ENCODE data around the gene IFI30.

The IFI30 gene

DNA sequence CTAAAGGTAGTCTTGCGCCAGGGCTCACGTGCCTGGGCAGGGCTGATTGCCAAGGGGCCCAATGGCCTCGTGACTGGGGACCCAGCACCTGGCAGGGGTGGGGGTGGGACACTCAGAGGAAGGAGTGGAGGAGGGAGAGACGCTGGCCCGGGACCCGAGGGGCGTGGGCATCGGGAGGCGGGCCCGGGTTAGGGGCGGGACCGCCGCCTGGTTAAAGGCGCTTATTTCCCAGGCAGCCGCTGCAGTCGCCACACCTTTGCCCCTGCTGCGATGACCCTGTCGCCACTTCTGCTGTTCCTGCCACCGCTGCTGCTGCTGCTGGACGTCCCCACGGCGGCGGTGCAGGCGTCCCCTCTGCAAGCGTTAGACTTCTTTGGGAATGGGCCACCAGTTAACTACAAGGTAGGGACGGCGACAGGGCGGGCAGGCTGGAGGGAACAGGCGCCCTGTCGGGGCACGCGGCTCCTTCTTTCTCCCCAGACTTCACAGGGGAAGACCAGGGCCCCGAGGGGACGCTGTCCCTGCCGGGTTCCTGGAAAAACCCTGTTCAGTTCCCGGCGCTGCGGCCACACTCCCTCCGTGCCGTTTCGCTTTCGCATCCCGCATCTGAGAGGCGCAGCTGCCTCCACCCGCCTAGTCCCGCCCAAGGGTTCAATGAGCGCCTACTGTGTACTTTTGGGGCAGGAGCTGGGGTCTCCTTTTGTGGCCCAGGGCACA is at the start of gene IFI30:
IFI30 (plus strand) TSS at position 242 of the 717 bp plus-strand sequence; CDS start at position 271, 29 bp downstream.
- peak; percentile 70 for DNase-seq

DNA sequence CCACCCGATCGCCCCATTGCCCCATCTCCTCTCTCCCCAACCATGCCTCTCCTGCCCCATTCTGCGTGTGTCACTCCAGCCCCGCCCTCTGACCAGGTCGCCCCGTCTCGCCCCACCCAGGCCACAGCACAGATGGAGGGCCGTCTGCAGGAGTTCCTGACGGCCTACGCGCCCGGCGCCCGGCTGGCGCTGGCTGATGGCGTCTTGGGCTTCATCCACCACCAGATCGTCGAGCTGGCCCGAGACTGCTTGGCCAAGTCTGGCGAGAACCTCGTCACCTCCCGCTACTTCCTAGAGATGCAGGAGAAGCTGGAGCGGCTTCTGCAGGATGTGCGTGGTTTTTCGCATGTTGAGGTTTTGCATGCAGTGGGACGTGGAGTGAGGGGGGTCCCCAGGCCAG is 49.8 kb upstream of the IFI30 start:
- no peak for DNase-seq

DNA sequence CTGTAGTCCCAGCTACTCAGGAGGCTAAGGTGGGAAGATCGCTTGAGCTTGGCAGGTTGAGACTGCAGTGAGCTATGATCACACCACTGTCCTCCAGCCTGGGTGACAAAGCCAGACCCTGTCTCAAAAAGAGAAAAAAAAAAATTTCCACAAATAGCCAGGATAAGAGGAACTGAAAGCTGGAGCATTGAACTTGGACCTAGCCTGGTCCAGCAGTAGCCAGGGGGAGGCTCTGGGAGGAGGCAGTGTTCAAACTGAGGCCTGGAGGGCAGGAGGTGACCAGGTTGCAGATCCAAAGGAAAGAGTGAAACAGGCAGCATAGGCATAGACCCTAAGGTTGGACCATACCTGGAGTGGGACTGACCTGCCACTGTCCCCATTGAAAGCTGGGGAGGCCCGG is 47.5 kb upstream of the IFI30 start:
- DNase-seq, result no peak

GRCh38 chr19:18128044-18128443 is 45.6 kb upstream of the IFI30 start:
- no peak for DNase-seq

GRCh38 chr19:18128805-18129204 is 44.8 kb upstream of the IFI30 start:
- DNase-seq, result no peak

GRCh38 chr19:18130523-18131242 is 42.9 kb upstream of the IFI30 start:
- no peak for DNase-seq

GRCh38 chr19:18131841-18132596 is 41.6 kb upstream of the IFI30 start:
- no peak for DNase-seq

GRCh38 chr19:18135712-18136584 is 37.7 kb upstream of the IFI30 start:
- DNase-seq, result no peak

DNA sequence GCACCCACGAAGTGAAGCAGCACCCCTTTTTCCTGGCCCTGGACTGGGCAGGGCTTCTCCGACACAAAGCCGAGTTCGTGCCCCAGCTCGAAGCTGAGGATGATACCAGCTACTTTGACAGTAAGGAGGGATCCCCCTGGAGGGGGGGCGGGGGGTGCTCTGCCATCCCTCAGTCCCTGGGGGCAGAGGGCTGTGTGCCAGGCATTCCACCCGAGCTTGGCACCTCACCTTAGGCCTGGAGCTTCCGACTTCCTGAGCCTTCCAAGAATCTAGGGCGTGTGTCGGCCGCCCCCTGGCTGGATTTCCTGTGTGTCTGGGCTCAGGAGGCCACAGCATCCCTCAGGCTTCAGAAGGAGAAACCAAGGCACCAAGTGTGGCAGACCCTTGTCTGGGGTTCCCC is 36.4 kb upstream of the IFI30 start:
- no peak for DNase-seq

GRCh38 chr19:18137657-18138339 is 35.8 kb upstream of the IFI30 start:
- no peak for DNase-seq

DNA sequence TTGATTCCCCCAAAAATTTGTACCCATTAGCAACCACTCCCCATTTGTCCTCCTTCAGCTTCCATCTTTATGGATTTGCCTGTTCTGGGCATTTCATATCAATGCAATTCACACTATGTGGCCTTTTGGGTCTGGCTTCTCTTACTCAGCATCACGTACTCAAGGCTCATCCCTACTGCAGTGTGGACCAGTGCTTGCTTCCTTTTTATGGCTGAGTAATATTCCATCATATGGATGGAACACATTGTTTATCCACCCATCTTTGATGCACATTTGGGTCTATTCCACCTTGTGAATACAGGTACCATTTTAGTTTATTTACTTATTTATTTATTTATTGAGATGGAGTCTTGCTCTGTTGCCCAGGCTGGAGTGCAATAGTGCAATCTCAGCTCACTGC is 33.1 kb upstream of the IFI30 start:
- DNase-seq, result no peak

DNA sequence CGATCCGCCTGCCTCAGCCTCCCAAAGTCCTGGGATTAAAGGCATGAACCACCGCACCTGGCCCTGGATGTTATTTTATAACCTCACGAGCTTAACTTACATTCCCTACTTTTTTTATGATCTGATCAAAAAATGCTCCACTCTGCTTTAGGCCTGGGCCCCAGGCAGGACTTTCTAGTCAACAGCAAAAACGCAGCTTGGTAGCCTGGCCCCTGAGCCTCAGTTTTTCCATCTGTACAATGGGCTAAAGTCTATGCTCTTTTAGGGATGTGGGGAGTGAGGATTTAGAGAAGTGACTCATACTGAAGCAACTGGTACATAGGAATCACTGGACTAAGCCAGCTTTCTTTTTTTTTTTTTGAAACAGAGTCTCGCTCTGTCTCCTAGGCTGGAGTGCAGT is 32.6 kb upstream of the IFI30 start:
- DNase-seq, result no peak

DNA sequence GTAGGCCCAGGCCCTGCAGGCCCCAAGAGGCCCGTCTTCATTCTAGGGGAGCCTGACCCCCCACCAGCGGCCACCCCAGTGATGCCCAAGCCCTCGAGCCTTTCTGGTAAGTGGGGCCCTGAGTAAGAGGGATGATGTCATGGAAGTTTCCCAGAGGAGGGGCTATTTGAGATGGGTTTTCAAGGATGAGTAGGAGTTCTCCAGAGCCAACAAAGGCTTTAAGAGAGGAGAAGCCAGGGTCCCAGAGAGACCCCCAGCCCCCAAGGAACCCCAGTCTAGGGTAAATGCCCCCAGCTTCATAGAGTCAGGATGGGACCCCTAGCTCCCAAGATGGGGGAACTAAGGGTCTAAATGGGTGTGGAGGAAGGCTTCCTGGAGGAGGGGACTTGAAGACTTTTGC is 29.7 kb upstream of the IFI30 start:
- no peak for DNase-seq

DNA sequence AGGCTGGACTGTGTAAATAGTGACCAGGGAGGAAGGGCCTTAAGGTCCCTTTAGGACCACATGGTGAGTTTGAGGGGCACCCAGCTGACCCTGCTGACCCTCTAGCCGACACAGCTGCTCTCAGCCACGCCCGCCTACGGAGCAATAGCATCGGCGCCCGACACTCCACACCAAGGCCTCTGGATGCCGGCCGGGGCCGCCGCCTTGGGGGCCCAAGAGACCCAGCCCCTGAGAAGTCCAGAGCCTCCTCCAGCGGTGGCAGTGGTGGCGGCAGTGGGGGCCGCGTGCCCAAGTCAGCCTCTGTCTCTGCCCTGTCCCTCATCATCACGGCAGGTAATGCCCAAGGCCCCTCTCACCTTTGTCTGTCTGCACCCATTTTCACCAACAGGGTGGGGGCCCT is 29.3 kb upstream of the IFI30 start:
- DNase-seq, result no peak

DNA sequence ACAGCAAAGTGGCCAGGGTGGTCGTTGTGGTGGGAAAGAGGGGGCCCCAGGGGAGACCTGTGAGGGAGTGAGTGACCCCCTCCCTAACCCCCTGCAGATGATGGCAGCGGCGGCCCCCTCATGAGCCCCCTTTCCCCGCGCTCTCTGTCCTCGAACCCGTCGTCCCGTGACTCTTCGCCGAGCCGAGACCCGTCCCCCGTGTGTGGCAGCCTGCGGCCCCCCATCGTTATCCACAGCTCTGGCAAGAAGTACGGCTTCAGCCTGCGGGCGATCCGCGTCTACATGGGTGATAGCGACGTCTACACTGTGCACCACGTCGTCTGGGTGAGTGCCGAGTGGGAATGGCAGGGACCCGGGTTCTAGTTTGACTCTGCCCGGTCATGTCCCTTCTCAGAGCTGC is 28.7 kb upstream of the IFI30 start:
- DNase-seq, result no peak

DNA sequence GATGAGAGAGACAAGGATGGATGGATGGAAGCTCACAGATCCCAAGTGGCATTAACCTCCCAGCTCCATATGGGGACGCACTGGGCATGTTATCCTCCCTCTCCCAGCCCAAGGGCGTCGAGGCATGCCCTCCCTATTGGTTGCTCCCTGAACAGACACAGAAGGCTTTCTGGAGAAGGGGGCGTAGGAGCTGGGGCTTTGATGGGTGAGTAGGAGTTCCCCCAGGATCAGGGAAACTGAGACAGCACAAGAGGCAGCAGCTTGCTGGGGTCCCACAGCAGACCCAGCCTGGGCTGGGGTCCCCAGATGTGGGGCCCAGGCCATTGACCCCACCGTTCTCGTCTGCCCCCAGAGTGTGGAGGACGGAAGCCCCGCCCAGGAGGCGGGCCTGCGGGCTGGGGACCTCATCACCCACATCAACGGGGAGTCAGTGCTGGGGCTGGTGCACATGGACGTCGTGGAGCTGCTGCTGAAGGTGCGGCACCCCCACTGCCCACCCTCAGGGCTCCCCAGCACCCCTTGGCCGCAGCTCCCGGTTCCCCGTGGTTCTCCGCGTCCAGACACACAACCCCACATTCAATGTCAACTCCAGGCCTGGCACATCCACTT is 28.1 kb upstream of the IFI30 start:
- no peak for DNase-seq

DNA sequence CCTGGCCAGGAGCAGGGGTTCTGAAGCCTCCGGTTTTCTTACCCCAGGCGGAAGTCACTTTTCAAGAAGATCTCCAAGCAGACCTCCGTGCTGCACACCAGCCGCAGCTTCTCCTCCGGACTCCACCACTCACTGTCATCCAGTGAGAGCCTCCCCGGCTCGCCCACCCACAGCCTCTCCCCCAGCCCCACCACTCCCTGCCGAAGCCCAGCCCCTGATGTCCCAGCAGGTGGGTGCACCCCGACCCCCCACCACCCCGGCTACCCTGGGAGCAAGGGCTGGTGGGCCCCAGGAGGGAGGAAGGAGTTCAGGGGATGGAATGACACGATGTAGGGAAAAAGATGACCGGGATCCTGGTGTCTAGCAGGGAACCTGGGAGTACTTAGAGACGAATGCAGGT is 26.2 kb upstream of the IFI30 start:
- no peak for DNase-seq

- no peak for DNase-seq
These were observed 24.0 kb upstream of the IFI30 start for GRCh38 chr19:18149596-18149975.

DNA sequence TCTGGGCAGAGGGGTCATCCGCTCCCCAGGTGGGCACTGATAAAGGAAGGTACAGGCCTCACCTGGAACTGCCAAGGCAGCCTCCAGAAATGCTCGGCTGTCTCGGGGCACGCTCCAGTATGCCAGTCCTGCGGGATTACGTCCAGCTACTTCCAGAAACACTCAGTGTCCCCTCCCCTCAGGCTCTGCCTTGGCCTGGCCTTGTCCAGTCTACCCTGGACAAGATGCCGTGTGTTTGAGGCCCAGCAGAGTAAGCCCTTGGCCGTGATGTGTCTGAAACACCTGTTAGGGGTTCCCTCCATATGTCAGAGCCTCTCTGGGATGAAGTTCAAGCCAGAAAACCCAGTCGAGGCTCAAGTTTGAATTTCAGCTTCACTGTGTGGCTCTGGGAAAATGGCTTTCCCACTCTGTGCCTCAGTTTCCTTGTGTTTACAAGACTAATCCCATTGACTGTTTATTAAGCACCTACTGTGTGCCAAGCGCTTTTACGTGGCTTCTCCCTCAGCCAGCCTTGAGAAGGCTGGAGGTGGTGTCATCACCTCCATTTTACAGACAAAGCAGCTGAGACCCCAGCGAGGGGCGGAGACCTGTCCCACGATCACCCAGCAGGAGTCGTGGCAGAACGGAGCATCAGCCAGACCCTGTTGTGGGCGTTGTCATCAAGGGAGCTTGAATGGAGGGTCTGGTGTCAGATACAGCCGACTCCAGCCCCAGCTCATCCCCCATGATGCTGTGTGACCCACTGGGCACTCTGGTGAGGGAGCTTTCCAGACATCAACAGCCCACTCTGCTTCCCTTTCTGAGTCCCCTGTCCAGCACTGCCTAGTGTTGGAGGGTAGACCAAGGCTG is 22.6 kb upstream of the IFI30 start:
- DNase-seq, result no peak

GRCh38 chr19:18152442-18152816 is 21.2 kb upstream of the IFI30 start:
- DNase-seq, result peak; percentile 90
